Tibial artery (tissue), 4 donors: ENCODE data around the gene MC1R.
A peak's percentile ranks its signal among the peaks of the same experiment; 100 is the strongest.

Source experiments
- DNase-seq, 2 donors: peaks; one replicate each; pipeline ENCODE4 v3.0.0-alpha.2; 2019
- H3K27ac ChIP-seq, 2 donors: fragments of 200-600 bp; sonication (generic) in 1 of 2; 1 replicate in 1 of 2; 2 replicates in 1 of 2; pipeline ENCODE4 v1.5.1; 2018 to 2019; ENCODE audit warnings: mild to moderate bottlenecking in 1 of 2
- H3K27me3 ChIP-seq, 2 donors: fragments of 200-600 bp; sonication (generic) in 1 of 2; one replicate each; pipeline versions ENCODE4 v1.5.1 to v1.6.0; 2016 to 2019
- H3K36me3 ChIP-seq, 3 donors: fragments of 200-600 bp; sonication (generic) in 2 of 3; one replicate each; pipeline ENCODE4 v1.5.1; 2016 to 2019; ENCODE audit warnings: mild to moderate bottlenecking in 2 of 3
- H3K4me1 ChIP-seq, 4 donors: fragments of 200-600 bp; sonication (generic) in 2 of 4; 1 replicate in 3 of 4; 2 replicates in 1 of 4; pipeline ENCODE4 v1.5.1; 2016 to 2019
- H3K4me3 ChIP-seq, 2 donors: fragments of 200-600 bp; sonication (generic) in 1 of 2; 1 replicate in 1 of 2; 2 replicates in 1 of 2; pipeline ENCODE4 v1.5.1; 2018 to 2019; ENCODE audit warnings: mild to moderate bottlenecking in 2 of 2
- H3K9me3 ChIP-seq, 3 donors: fragments of 200-600 bp; sonication (generic) in 1 of 3; one replicate each; pipeline ENCODE4 v1.5.1; 2016 to 2019
- intact Hi-C: fragments of 100-400 bp; cut with DNase I; formaldehyde crosslinking; loops from one replicate; pipeline ENCODE4 v1.15.0; 2023; ENCODE audit warnings: low total_unique reads
- TF ChIP-seq, protein P1 (sequence below), 2 experiments: fragments of 200-600 bp in 1 of 2; fragments of 450-650 bp in 1 of 2; IDR thresholded peaks; one replicate each; pipeline ENCODE4 v1.5.1; 2017 to 2019; ENCODE audit warnings: antibody characterized with exemption in 2 of 2, mild to moderate bottlenecking in 1 of 2, moderate library complexity in 1 of 2

The MC1R gene

GRCh38 chr16:89923640-89924296 lies 5.1 kb downstream of the MC1R start:
- Histone ChIP-seq H3K27me3 (peaks cover 0 to 93% of the 10 kb centered on the region in 2 donors), H3K4me3 (peak overlapping the region; percentile 49 to 56)
- DNase-seq: peak in 1 of 2 donors; percentile 68

GRCh38 chr16:89924297-89924924 lies 5.7 kb downstream of the MC1R start:
- no peak for DNase-seq
- Histone ChIP-seq H3K27ac (no peak overlapping the region), H3K4me3 (no peak overlapping the region), H3K9me3 (no peaks in the 10 kb centered on the region), H3K4me1 (peaks cover 0 to 47% (median 42%) of the 10 kb centered on the region in 4 donors), H3K27me3 (peaks cover 0 to 93% of the 10 kb centered on the region in 2 donors), H3K36me3 (no peaks in the 10 kb centered on the region)
- TF ChIP-seq, protein P1, sequence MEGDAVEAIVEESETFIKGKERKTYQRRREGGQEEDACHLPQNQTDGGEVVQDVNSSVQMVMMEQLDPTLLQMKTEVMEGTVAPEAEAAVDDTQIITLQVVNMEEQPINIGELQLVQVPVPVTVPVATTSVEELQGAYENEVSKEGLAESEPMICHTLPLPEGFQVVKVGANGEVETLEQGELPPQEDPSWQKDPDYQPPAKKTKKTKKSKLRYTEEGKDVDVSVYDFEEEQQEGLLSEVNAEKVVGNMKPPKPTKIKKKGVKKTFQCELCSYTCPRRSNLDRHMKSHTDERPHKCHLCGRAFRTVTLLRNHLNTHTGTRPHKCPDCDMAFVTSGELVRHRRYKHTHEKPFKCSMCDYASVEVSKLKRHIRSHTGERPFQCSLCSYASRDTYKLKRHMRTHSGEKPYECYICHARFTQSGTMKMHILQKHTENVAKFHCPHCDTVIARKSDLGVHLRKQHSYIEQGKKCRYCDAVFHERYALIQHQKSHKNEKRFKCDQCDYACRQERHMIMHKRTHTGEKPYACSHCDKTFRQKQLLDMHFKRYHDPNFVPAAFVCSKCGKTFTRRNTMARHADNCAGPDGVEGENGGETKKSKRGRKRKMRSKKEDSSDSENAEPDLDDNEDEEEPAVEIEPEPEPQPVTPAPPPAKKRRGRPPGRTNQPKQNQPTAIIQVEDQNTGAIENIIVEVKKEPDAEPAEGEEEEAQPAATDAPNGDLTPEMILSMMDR (IDR thresholded peaks at IDR 0.05): no peak
- intact Hi-C loops: no loop called here

More at GRCh38 chr16:89923640-89924296, 5.1 kb downstream of the MC1R start:
- Histone ChIP-seq H3K27ac (no peak overlapping the region), H3K36me3 (no peaks in the 10 kb centered on the region), H3K9me3 (no peaks in the 10 kb centered on the region), H3K4me1 (peaks cover 0 to 49% (median 45%) of the 10 kb centered on the region in 4 donors)
- TF ChIP-seq, protein P1 (IDR thresholded peaks at IDR 0.05): no peak
- intact Hi-C loops: no loop called here

GRCh38 chr16:89924925-89925307 lies 6.3 kb downstream of the MC1R start:
- H3K27me3 ChIP-seq: peaks cover 0 to 95% of the 10 kb centered on the region in 2 donors
- H3K4me1 ChIP-seq: peaks cover 0 to 47% (median 42%) of the 10 kb centered on the region in 4 donors

GRCh38 chr16:89925596-89926079 lies 7.0 kb downstream of the MC1R start:
- peaks cover 0 to 47% (median 42%) of the 10 kb centered on the region in 4 donors for H3K4me1 ChIP-seq
- intact Hi-C loops: no loop called here

More at GRCh38 chr16:89924925-89925307, 6.3 kb downstream of the MC1R start:
- Histone ChIP-seq H3K4me3 (no peak overlapping the region), H3K36me3 (no peaks in the 10 kb centered on the region), H3K9me3 (no peaks in the 10 kb centered on the region), H3K27ac (no peak overlapping the region)
- no peak for DNase-seq
- intact Hi-C loops: no loop called here
- TF ChIP-seq, protein P1 (IDR thresholded peaks at IDR 0.05): no peak

GRCh38 chr16:89931305-89931896 lies 12.7 kb downstream of the MC1R start:
- intact Hi-C loops: no loop called here
- Histone ChIP-seq H3K36me3 (no peaks in the 10 kb centered on the region), H3K4me1 (peaks cover 0 to 3% (median 2%) of the 10 kb centered on the region in 4 donors), H3K4me3 (no peak overlapping the region), H3K9me3 (no peaks in the 10 kb centered on the region), H3K27me3 (peaks cover 0 to 53% of the 10 kb centered on the region in 2 donors), H3K27ac (no peak overlapping the region)
- TF ChIP-seq, protein P1 (IDR thresholded peaks at IDR 0.05): no peak
- no peak for DNase-seq

More at GRCh38 chr16:89925596-89926079, 7.0 kb downstream of the MC1R start:
- DNase-seq: no peak
- Histone ChIP-seq H3K4me3 (peak overlapping the region; percentile 31 to 47), H3K9me3 (no peaks in the 10 kb centered on the region), H3K27me3 (peaks cover 0 to 97% of the 10 kb centered on the region in 2 donors), H3K27ac (no peak overlapping the region), H3K36me3 (no peaks in the 10 kb centered on the region)
- TF ChIP-seq, protein P1 (IDR thresholded peaks at IDR 0.05): no peak
